Measurements from ENCODE around the gene GALNT2. TPM values are rescaled to one million over a fixed set of nuclear protein-coding genes. Genes with fewer than 3 reads are reported as not detected.

The GALNT2 gene
- total RNA-seq, 1 donor from 2014 or later = 60.7 TPM

DNA sequence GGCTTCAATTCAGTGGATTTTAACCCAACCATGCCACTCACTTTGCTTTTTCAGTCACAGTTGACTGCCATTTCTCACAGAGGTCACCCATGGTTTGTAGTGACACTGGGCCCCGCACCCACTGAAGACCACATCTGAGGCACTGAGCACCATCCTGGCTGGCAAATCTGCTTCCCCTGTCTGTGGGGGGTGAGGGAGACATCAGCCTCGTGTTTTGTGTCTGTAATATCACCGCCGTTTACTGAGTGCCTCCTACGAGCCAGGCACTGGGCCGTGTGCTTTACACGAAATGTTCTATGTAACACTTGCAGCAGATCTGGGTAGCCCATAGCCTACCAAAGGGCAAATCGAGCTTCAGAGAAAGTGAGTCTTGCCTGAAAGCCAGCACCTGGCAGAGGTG is 197.3 kb downstream of the GALNT2 start:
- TF ChIP-seq CTCF (IDR thresholded peaks at IDR 0.05; ENCODE audit: insufficient read depth, low read length, poor library complexity, severe bottlenecking) = no peak
- DNase-seq (ENCODE audit: low read depth) = no peak
- no peaks in the 10 kb centered on the region for H3K27me3 ChIP-seq (ENCODE audit: control insufficient read depth, insufficient read depth, low read length)
- H3K4me3 ChIP-seq (ENCODE audit: low read depth, low read length) = no peak overlapping the region
- peaks cover 3% of the 10 kb centered on the region for H3K36me3 ChIP-seq (ENCODE audit: control insufficient read depth, insufficient read depth, low read length)

DNA sequence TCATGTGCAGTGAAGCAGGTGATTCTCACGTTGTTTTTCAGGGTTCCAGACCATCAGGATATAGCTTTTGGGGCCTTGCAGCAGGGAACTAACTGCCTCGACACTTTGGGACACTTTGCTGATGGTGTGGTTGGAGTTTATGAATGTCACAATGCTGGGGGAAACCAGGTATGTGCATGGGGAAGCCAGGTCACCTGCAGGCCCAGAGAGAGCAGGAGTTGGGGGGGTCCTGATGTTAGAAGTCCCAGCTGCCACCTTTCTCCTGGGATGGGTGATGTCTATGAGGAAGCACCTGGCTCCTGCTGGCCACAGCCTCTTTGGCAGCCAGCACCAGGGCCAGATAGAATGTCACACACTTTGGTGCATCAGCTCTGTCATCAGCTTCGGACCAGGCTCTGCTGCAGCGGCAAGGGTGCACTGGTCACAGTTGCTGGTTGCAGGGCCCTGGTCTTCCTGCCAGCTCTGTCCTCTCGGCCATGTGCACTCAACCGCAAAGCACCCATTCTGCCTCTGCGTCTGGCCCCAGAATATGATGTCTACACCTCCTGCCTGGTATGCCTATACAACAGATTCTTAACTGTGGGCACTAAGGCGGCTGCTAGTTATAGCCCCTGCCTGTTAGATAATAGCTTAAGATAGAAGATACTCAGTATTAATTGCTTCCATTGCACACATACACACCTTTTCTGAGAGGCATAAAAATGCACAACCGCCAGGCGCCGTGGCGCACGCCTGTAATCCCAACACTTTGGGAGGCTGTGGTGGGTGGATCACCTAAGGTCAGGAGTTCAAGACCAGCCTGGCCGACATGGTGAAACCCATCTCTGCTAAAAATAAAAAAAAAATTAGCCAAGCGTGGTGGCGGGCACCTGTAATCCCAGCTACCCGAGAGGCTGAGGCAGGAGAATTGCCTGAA is 198.4 kb downstream of the GALNT2 start:
- Histone ChIP-seq H3K27me3 (ENCODE audit: control insufficient read depth, insufficient read depth, low read length) (no peaks in the 10 kb centered on the region), H3K4me3 (ENCODE audit: low read depth, low read length) (no peak overlapping the region), H3K36me3 (ENCODE audit: control insufficient read depth, insufficient read depth, low read length) (peaks cover 3% of the 10 kb centered on the region)
- TF ChIP-seq CTCF (IDR thresholded peaks at IDR 0.05; ENCODE audit: insufficient read depth, low read length, poor library complexity, severe bottlenecking) = no peak
- DNase-seq (ENCODE audit: low read depth) = no peak

DNA sequence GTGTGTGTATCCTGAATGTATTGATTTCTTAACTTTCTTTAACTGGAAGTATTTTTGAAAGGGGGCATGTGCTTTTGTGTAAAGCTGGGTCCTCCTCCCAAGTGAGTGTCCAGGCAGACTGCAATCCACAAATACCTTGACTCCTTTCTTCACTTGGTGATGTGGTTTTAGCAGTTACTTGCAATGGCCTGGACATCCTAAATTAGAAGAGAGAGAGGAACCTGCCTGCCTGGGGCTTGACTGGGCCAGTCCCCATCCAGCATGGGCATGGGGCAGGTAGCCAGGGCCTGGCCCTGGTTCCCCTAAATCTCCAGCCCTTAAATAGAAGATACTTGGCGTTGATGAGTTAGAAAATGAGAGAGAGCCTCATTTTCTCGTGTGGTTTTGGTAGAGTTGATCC is 199.4 kb downstream of the GALNT2 start:
- TF ChIP-seq CTCF (IDR thresholded peaks at IDR 0.05; ENCODE audit: insufficient read depth, low read length, poor library complexity, severe bottlenecking) = no peak
- Histone ChIP-seq H3K4me3 (ENCODE audit: low read depth, low read length) (no peak overlapping the region), H3K36me3 (ENCODE audit: control insufficient read depth, insufficient read depth, low read length) (peaks cover 3% of the 10 kb centered on the region), H3K27me3 (ENCODE audit: control insufficient read depth, insufficient read depth, low read length) (no peaks in the 10 kb centered on the region)
- no peak for DNase-seq (ENCODE audit: low read depth)

DNA sequence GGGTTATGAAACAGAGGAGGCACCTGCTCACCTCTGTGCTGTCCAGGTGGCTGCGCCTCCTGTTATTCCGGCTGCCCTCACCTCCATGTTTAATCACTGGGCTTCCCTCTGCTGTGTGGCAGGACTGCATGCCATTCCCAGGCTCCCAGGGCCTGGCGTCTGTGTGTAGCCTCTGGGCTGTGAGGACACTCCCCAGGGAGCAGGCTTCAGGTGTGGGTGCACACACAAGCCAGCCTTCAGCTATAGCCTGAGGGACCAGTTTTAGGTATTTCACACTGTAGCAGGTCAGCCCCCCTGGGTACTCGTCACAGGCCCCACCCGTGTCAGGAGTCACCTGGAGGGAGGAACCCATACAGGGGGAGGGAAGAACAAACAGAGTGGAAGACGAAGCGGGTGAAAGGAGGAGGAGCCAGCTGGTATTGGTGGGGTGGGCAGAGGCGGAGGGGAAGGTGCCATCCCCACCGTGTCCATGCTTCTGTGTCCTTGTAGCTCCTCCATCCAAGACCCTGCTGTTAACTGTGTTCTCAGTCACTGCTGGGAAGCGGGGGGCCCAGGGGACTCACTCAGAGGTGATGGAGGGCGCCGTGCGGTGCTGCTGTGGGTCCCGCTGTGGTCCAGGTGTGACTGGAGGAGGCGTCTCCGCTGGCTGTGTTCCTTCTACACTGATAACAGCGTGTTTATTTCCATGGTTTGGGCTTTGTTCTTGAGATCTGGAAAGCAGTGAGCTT is 200.5 kb downstream of the GALNT2 start:
- Histone ChIP-seq H3K27me3 (ENCODE audit: control insufficient read depth, insufficient read depth, low read length) (no peaks in the 10 kb centered on the region), H3K36me3 (ENCODE audit: control insufficient read depth, insufficient read depth, low read length) (peaks cover 3% of the 10 kb centered on the region), H3K4me3 (ENCODE audit: low read depth, low read length) (no peak overlapping the region)
- TF ChIP-seq CTCF (IDR thresholded peaks at IDR 0.05; ENCODE audit: insufficient read depth, low read length, poor library complexity, severe bottlenecking) = no peak
- no peak for DNase-seq (ENCODE audit: low read depth)

GRCh38 chr1:230268371-230269170 is 201.5 kb downstream of the GALNT2 start:
- peak; percentile 78 for TF ChIP-seq CTCF (IDR thresholded peaks at IDR 0.05; ENCODE audit: insufficient read depth, low read length, poor library complexity, severe bottlenecking)
- no peaks in the 10 kb centered on the region for H3K27me3 ChIP-seq (ENCODE audit: control insufficient read depth, insufficient read depth, low read length)
- H3K36me3 ChIP-seq (ENCODE audit: control insufficient read depth, insufficient read depth, low read length) = peaks cover 3% of the 10 kb centered on the region
- DNase-seq (ENCODE audit: low read depth) = peak; percentile 41
- no peak overlapping the region for H3K4me3 ChIP-seq (ENCODE audit: low read depth, low read length)

Data from kidney epithelial cell (primary cell).